K562 (cell line): ENCODE measurements around the gene EXOC4. TPM values are rescaled to one million over a fixed set of nuclear protein-coding genes. Genes with fewer than 3 reads are reported as not detected.

ENCODE experiments used
- BCLAF1 ChIP-seq, 2 experiments: fragments of 450-650 bp in 1 of 2; IDR thresholded peaks; 2 replicates each; pipeline ENCODE4 v1.6.1; 2011 to 2017; ENCODE audit warnings: low read depth in 2 of 2, antibody characterized with exemption in 1 of 2, borderline replicate concordance in 1 of 2, low read length in 1 of 2, mild to moderate bottlenecking in 1 of 2, mixed read lengths in 1 of 2; ENCODE audit not compliant: control insufficient read depth in 1 of 2
- CHD2 ChIP-seq: IDR thresholded peaks from 2 replicates; pipeline ENCODE4 v1.6.1; 2011; ENCODE audit warnings: low read depth, low read length
- CLOCK ChIP-seq: fragments of 250-450 bp; sonication (Bioruptor Pico); IDR thresholded peaks from 2 replicates; pipeline ENCODE4 v1.4.0; 2020; ENCODE audit warnings: mild to moderate bottlenecking, moderate library complexity, borderline replicate concordance
- COPS2 ChIP-seq: fragments of 450-650 bp; conservative IDR thresholded peaks from 2 replicates; pipeline ENCODE4 v1.6.1; 2016; ENCODE audit warnings: mild to moderate bottlenecking, moderate library complexity
- GTF3C2 ChIP-seq: IDR thresholded peaks from 3 replicates; pipeline ENCODE4 v1.6.1; 2011; ENCODE audit warnings: borderline replicate concordance, mild to moderate bottlenecking, moderate library complexity; ENCODE audit not compliant: insufficient read length; ENCODE audit errors: extremely low read depth
- KDM5B ChIP-seq: fragments of 200-600 bp; sonication (generic); IDR thresholded peaks from 2 replicates; pipeline ENCODE4 v1.6.1; 2012; ENCODE audit warnings: low read depth, mild to moderate bottlenecking, moderate library complexity, low read length, control low read depth, inconsistent platforms; ENCODE audit not compliant: insufficient replicate concordance
- MAFK ChIP-seq: IDR thresholded peaks from 2 replicates; pipeline ENCODE4 v1.6.1; 2011; ENCODE audit warnings: low read length, improper control_type of control experiment
- MYBL2 ChIP-seq, 2 experiments: fragments of 450-650 bp in 1 of 2; sonication (generic) in 1 of 2; formaldehyde crosslinking in 1 of 2; IDR thresholded peaks; 2 replicates each; pipeline versions ENCODE4 v1.6.1 to v1.8.1; 2017 to 2022; ENCODE audit warnings: borderline replicate concordance in 1 of 2, inconsistent platforms in 1 of 2, low read depth in 1 of 2, mild to moderate bottlenecking in 1 of 2, missing genetic modification reagents in 1 of 2, moderate library complexity in 1 of 2
- PCBP2 ChIP-seq: fragments of 200-400 bp; formaldehyde crosslinking; IDR thresholded peaks from 2 replicates; pipeline ENCODE4 v1.6.1; 2018; ENCODE audit warnings: low read length, low read depth, mild to moderate bottlenecking, moderate library complexity; ENCODE audit not compliant: poor library complexity, severe bottlenecking
- PRPF4 ChIP-seq: fragments of 200-400 bp; formaldehyde crosslinking; IDR thresholded peaks from one replicate; pipeline ENCODE4 v1.6.1; 2017; ENCODE audit warnings: low read length, low read depth, mild to moderate bottlenecking; ENCODE audit not compliant: insufficient read depth, poor library complexity, severe bottlenecking
- SETDB1 ChIP-seq: IDR thresholded peaks from one replicate; pipeline ENCODE4 v1.6.1; 2012; ENCODE audit warnings: low read length, control low read depth, inconsistent platforms
- SPI1 ChIP-seq: IDR thresholded peaks from 2 replicates; pipeline ENCODE4 v1.6.1; 2011; ENCODE audit warnings: low read depth, low read length, control low read depth, borderline replicate concordance
- TCF7L2 ChIP-seq: fragments of 150-350 bp; IDR thresholded peaks from 2 replicates; pipeline ENCODE4 v1.6.1; 2016; ENCODE audit warnings: low read depth, mild to moderate bottlenecking, low read length, moderate library complexity
- TSC22D4 ChIP-seq: fragments of 450-650 bp; IDR thresholded peaks from 2 replicates; pipeline ENCODE4 v1.6.1; 2016; ENCODE audit warnings: missing genetic modification characterization, missing biosample characterization, control low read depth
- ZNF24 ChIP-seq: fragments of 450-650 bp; IDR thresholded peaks from 2 replicates; pipeline ENCODE4 v1.6.1; 2016
- ZNF324 ChIP-seq: fragments of 250-450 bp; sonication (Bioruptor Pico); IDR thresholded peaks from 2 replicates; pipeline ENCODE4 v1.4.0; 2020; ENCODE audit warnings: mild to moderate bottlenecking
- ZNF511 ChIP-seq: sonication (generic); formaldehyde crosslinking; IDR thresholded peaks from 2 replicates; pipeline ENCODE4 v1.8.0; 2022; ENCODE audit warnings: mild to moderate bottlenecking, missing genetic modification reagents
- polyA plus RNA-seq, 8 experiments: library from polyadenylated mRNA; depleted of rRNA in 4 of 8; stranded (reverse) in 5 of 8; unstranded in 3 of 8; fragments of >200 nt; fragmentation: Nextera tagmentation in 2 of 8; fragmentation: Illumina TruSeq in 1 of 8; extraction: Ambion mirVana in 2 of 8; extraction: Trizol in 1 of 8; gene quantifications; 2 replicates each; pipeline versions ENCODE4 v1.2.1 to v1.2.3, GENCODE V29; 2011 to 2014; ENCODE audit warnings: inconsistent platforms in 1 of 8, missing spikeins in 1 of 8
- total RNA-seq, 7 experiments: library from RNA; depleted of rRNA in 6 of 7; stranded (reverse); fragments of >200 nt in 6 of 7; fragmentation: Illumina TruSeq in 2 of 7; extraction: Trizol in 2 of 7; gene quantifications; 2 replicates each; pipeline versions ENCODE4 v1.2.1 to v1.2.3, GENCODE V29; 2011 to 2021; ENCODE audit warnings: low replicate concordance in 1 of 7

Gene EXOC4
- total and polyA plus RNA-seq, 9 of the 15 experiments (the other 6 are each of a cell fraction or from before 2014, with no cell fraction given) = 18.5 to 73.1 (median 46.6) TPM

GRCh38 chr7:133252858-133253518 is at the start of gene EXOC4 (continued):
- TF ChIP-seq BCLAF1 (IDR thresholded peaks at IDR 0.05; ENCODE audit: borderline replicate concordance in 1 of 2, control insufficient read depth in 1 of 2, low read depth in 2 of 2, low read length in 1 of 2) (no peak), CLOCK (no peak), ZNF24 (no peak), SETDB1 (no peak), ZNF324 (no peak), PRPF4 (no peak), MAFK (peak; percentile 86), TCF7L2 (no peak), PCBP2 (no peak), KDM5B (peak; percentile 99), SPI1 (peak; percentile 81), COPS2 (no peak), GTF3C2 (no peak), ZNF511 (CRISPR knock-in tag) (no peak; the same call in 1 of the 2 replicates), MYBL2 (IDR thresholded peaks at IDR 0.05; ENCODE audit: low read depth) (no peak), MYBL2 (CRISPR knock-in tag; IDR thresholded peaks at IDR 0.05; ENCODE audit: borderline replicate concordance) (no peak), CHD2 (peak; percentile 83), TSC22D4 (tag) (no peak)
